Mesothelial cell of epicardium (in vitro differentiated cells): ENCODE results near the gene AVPR1B. TPM values are rescaled to one million over a fixed set of nuclear protein-coding genes. Genes with fewer than 3 reads are reported as not detected.

ENCODE experiments used
- DNase-seq, 2 experiments: peaks; one replicate each; pipeline ENCODE4 v3.0.0; 2021; ENCODE audit warnings: low spot score in 2 of 2; ENCODE audit not compliant: unreplicated experiment in 2 of 2
- H3K27ac Mint-ChIP-seq: 2 replicates; pipeline ENCODE4 v1.8.0; 2021; ENCODE audit warnings: mixed read lengths
- H3K27me3 Mint-ChIP-seq: 2 replicates; pipeline ENCODE4 v1.8.0; 2021; ENCODE audit warnings: low read depth, mixed read lengths
- H3K36me3 Mint-ChIP-seq: 2 replicates; pipeline ENCODE4 v1.8.0; 2021; ENCODE audit warnings: mixed read lengths
- H3K4me1 Mint-ChIP-seq: 2 replicates; pipeline ENCODE4 v1.8.0; 2021; ENCODE audit warnings: mixed read lengths
- H3K4me3 Mint-ChIP-seq: 2 replicates; pipeline ENCODE4 v1.8.0; 2021; ENCODE audit warnings: mild to moderate bottlenecking, moderate library complexity, mixed read lengths
- H3K9me3 Mint-ChIP-seq: 2 replicates; pipeline ENCODE4 v1.8.0; 2021; ENCODE audit warnings: mixed read lengths
- total RNA-seq: library from RNA; stranded (reverse); gene quantifications from 3 replicates; pipeline ENCODE4 v1.2.1, GENCODE V29; 2021
- TF ChIP-seq, protein P1 (sequence below): fragments of 200-600 bp; sonication (generic); IDR thresholded peaks from one replicate; pipeline ENCODE4 v1.5.0; 2021; ENCODE audit warnings: antibody characterized with exemption; ENCODE audit not compliant: unreplicated experiment

Gene AVPR1B, protein sequence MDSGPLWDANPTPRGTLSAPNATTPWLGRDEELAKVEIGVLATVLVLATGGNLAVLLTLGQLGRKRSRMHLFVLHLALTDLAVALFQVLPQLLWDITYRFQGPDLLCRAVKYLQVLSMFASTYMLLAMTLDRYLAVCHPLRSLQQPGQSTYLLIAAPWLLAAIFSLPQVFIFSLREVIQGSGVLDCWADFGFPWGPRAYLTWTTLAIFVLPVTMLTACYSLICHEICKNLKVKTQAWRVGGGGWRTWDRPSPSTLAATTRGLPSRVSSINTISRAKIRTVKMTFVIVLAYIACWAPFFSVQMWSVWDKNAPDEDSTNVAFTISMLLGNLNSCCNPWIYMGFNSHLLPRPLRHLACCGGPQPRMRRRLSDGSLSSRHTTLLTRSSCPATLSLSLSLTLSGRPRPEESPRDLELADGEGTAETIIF
- not detected in 3 replicates for total RNA-seq

DNA sequence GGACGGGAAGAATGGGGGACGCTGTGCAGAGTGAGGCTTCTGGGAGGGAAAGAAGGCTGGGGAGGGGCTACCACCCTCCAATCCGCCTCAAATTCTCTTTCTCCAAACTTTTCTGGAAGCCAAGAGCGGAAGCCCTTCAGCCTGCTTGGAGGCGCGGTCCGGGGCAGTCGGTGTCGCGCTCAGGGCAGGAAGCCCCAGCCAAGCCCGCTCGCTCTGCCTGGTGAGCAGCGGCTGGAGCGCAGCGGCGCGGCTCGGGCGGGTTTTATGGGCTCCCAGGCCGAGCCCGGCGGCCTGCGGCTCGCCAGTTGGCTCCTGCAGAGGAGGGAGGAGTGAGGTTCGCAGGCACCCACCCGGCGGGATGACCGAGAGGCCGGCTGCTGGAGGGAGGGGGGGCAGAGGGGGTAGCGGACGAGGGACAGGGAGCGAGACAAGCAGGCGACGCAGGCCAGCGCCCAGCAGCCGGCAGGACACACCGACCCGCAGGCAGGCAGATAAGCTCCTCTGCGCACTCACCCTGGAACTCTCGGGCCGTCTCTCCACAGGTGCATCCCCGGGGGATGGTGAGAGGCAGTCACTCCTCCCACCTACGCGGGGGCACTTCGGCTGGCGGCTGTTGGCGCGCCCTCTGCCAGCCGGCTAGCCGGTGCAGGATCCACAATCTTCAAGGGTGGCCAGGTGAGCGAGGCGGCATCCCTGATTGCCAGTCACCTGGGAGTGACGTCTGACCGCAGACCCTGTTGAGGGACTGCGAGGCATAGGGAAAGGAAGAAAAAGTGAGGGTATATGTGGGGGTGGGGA is at the start of gene AVPR1B:
Gene AVPR1B (minus strand): TSS at position 238 of the 798 bp plus-strand sequence. CDS start 498 bp downstream, outside the sequence.
- TF ChIP-seq, protein P1, sequence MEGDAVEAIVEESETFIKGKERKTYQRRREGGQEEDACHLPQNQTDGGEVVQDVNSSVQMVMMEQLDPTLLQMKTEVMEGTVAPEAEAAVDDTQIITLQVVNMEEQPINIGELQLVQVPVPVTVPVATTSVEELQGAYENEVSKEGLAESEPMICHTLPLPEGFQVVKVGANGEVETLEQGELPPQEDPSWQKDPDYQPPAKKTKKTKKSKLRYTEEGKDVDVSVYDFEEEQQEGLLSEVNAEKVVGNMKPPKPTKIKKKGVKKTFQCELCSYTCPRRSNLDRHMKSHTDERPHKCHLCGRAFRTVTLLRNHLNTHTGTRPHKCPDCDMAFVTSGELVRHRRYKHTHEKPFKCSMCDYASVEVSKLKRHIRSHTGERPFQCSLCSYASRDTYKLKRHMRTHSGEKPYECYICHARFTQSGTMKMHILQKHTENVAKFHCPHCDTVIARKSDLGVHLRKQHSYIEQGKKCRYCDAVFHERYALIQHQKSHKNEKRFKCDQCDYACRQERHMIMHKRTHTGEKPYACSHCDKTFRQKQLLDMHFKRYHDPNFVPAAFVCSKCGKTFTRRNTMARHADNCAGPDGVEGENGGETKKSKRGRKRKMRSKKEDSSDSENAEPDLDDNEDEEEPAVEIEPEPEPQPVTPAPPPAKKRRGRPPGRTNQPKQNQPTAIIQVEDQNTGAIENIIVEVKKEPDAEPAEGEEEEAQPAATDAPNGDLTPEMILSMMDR, result no peak
- H3K9me3 Mint-ChIP-seq, result peaks cover 23% of the 10 kb centered on the region
- DNase-seq, result peak; percentile 25 to 59
- H3K4me1 Mint-ChIP-seq, result peaks cover 12% of the 10 kb centered on the region
- peaks cover 3% of the 10 kb centered on the region for H3K36me3 Mint-ChIP-seq
- H3K4me3 Mint-ChIP-seq, result peak within 1 kb of the TSS; percentile 67
- H3K27me3 Mint-ChIP-seq, result peaks cover 52% of the 10 kb centered on the region
- H3K27ac Mint-ChIP-seq, result no peak within 1 kb of the TSS

DNA sequence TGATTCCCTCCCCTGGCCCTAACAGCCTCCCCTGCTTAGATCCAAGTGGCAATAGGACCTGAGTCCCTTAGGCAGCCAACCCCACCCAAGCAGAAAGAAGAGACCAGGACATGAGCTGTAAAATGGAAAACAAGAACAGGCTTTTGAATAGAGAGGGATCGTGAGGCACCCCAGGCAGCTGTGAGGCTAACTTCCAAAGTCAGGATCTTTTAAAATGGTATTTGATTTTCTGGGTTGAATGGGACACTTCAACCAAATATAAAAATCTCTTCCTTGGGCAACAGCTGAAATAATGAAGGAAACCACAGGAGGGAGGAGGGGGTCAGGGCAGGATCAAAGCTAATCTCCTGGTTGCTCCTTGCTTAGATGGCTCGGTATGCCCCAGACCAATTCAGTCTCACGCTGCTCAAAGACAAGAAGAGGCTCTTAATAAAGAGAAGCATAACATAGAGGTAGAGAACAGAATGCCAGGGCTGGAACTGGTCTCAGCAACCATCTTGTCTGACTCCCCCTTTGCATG is 28.6 kb upstream of the AVPR1B start:
- H3K27ac Mint-ChIP-seq, result no peak overlapping the region
- peaks cover 8% of the 10 kb centered on the region for H3K4me1 Mint-ChIP-seq
- H3K27me3 Mint-ChIP-seq, result peaks cover 18% of the 10 kb centered on the region
- H3K4me3 Mint-ChIP-seq, result no peak overlapping the region
- TF ChIP-seq, protein P1, result no peak
- no peak for DNase-seq
- H3K36me3 Mint-ChIP-seq, result no peaks in the 10 kb centered on the region
- H3K9me3 Mint-ChIP-seq, result peaks cover 12% of the 10 kb centered on the region

DNA sequence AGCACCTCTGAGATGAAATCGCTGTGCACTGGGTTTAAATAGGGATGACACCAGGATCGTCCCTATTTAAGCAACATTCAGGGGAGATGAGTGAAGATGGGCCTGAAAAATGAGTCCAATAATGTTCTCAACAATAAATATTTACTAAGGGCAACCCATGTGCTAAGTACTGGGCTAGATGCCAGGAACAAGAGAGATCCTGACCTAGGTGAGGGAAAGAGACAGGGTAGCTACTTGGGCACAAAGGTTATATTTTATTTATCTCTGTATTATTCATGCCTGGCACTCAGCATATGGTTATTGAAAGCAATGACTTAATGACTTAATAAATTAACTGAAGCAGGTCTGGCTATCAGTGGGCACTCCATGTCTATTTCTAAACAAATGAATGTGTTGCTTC is 27.4 kb upstream of the AVPR1B start:
- Mint-ChIP-seq H3K9me3 (peaks cover 8% of the 10 kb centered on the region), H3K27ac (no peak overlapping the region), H3K36me3 (no peaks in the 10 kb centered on the region), H3K27me3 (peaks cover 24% of the 10 kb centered on the region), H3K4me1 (peaks cover 8% of the 10 kb centered on the region), H3K4me3 (no peak overlapping the region)
- no peak for DNase-seq
- TF ChIP-seq, protein P1, result no peak

DNA sequence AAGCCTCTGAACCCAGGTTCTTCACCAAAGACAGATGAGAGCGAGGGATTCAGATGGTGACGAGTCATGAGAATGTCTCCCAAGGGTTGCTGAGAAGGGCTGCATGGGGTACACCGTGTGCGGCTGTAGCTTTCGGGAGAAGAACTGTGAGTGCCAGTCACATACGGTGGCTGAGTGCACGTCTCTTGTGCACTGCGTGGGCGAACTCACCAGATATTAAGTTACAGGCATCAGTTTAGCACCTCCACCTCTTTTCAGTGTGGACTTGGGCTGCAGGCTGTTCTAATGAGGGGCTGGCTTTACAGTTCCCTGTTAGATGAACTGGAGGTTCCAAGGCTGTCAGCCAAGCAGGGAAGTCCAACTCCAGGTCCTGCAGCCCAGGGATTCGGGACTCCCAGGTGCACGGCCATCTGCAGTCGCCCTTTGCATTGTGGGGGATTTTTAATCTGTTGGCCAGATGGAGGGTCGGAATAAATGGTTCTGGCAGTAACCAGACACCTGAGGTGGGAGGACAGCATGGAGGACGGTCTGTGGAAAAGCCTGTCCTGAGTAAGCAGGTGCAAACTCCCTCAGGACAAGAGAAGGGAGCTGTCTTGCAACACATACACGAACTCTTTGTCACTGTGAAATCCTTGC is 26.5 kb upstream of the AVPR1B start:
- peaks cover 8% of the 10 kb centered on the region for H3K4me1 Mint-ChIP-seq
- no peak overlapping the region for H3K27ac Mint-ChIP-seq
- TF ChIP-seq, protein P1, result no peak
- H3K36me3 Mint-ChIP-seq, result no peaks in the 10 kb centered on the region
- H3K27me3 Mint-ChIP-seq, result peaks cover 29% of the 10 kb centered on the region
- no peak for DNase-seq
- H3K9me3 Mint-ChIP-seq, result peaks cover 6% of the 10 kb centered on the region
- H3K4me3 Mint-ChIP-seq, result no peak overlapping the region

DNA sequence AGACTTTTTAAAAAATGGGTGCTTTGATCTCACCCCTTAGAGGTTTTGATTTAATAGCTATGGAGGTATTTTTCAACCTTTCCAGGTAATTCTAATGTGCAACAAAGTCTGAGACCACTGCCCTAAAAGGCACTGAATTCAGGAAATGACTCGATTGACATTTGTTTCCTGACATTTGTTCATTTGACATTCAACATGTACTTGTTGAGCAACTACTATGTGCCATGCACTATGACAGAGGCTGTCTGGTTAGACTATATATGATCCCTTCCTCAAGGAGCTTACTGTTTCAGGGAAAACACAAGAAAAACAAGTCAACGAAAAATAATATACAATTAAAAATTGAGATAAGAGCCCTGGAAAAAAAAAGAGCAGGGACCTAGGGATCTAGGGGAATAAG is 25.6 kb upstream of the AVPR1B start:
- Mint-ChIP-seq H3K4me3 (no peak overlapping the region), H3K27ac (no peak overlapping the region), H3K27me3 (peaks cover 35% of the 10 kb centered on the region), H3K4me1 (peaks cover 8% of the 10 kb centered on the region), H3K9me3 (no peaks in the 10 kb centered on the region), H3K36me3 (no peaks in the 10 kb centered on the region)
- TF ChIP-seq, protein P1, result no peak
- no peak for DNase-seq
